HEK293 (cell line): ENCODE results near the gene TGFB2.
A peak's percentile ranks its signal among the peaks of the same experiment; 100 is the strongest.

ENCODE experiments used
- HOXA7 ChIP-seq: sonication (generic); formaldehyde crosslinking; IDR thresholded peaks from 2 replicates; pipeline ENCODE4 v1.8.1; 2022; ENCODE audit warnings: missing genetic modification reagents, borderline replicate concordance
- KLF8 ChIP-seq: fragments of 450-650 bp; formaldehyde crosslinking; IDR thresholded peaks from 2 replicates; pipeline ENCODE4 v1.5.1; 2016; ENCODE audit warnings: missing biosample characterization, missing genetic modification characterization
- OSR2 ChIP-seq: fragments of 450-650 bp; formaldehyde crosslinking; IDR thresholded peaks from 2 replicates; pipeline ENCODE4 v1.5.1; 2016; ENCODE audit warnings: missing biosample characterization, missing genetic modification characterization
- PRDM1 ChIP-seq: fragments of 450-650 bp; formaldehyde crosslinking; IDR thresholded peaks from 2 replicates; pipeline ENCODE4; 2016; ENCODE audit warnings: missing biosample characterization, missing genetic modification characterization
- RBAK ChIP-seq: fragments of 450-650 bp; formaldehyde crosslinking; IDR thresholded peaks from 2 replicates; pipeline ENCODE4 v1.5.1; 2016; ENCODE audit warnings: missing biosample characterization, missing genetic modification characterization
- SP2 ChIP-seq: fragments of 450-650 bp; formaldehyde crosslinking; IDR thresholded peaks from 2 replicates; pipeline ENCODE4 v1.5.1; 2016; ENCODE audit warnings: missing biosample characterization, missing genetic modification characterization
- TRIM28 ChIP-seq: IDR thresholded peaks from 2 replicates; pipeline ENCODE4 v1.6.1; 2011; ENCODE audit warnings: low read length, control low read depth, borderline replicate concordance
- ZBTB17 ChIP-seq: fragments of 450-650 bp; formaldehyde crosslinking; IDR thresholded peaks from 2 replicates; pipeline ENCODE4 v1.5.1; 2016; ENCODE audit warnings: missing biosample characterization, missing genetic modification characterization
- ZBTB21 ChIP-seq: fragments of 450-650 bp; formaldehyde crosslinking; IDR thresholded peaks from 2 replicates; pipeline ENCODE4 v1.5.1; 2017; ENCODE audit warnings: missing biosample characterization, missing genetic modification characterization
- ZBTB48 ChIP-seq: fragments of 450-650 bp; formaldehyde crosslinking; IDR thresholded peaks from 2 replicates; pipeline ENCODE4 v1.5.1; 2016; ENCODE audit warnings: missing biosample characterization, missing genetic modification characterization
- ZFP3 ChIP-seq: fragments of 450-650 bp; formaldehyde crosslinking; IDR thresholded peaks from 2 replicates; pipeline ENCODE4 v1.5.1; 2016; ENCODE audit warnings: low read depth, missing biosample characterization, missing genetic modification characterization
- ZFP37 ChIP-seq: fragments of 450-650 bp; formaldehyde crosslinking; IDR thresholded peaks from 2 replicates; pipeline ENCODE4 v1.5.1; 2016; ENCODE audit warnings: missing biosample characterization, missing genetic modification characterization
- ZFP69B ChIP-seq: fragments of 450-650 bp; formaldehyde crosslinking; IDR thresholded peaks from 2 replicates; pipeline ENCODE4 v1.5.1; 2016; ENCODE audit warnings: missing biosample characterization, missing genetic modification characterization
- ZNF114 ChIP-seq: fragments of 450-650 bp; formaldehyde crosslinking; IDR thresholded peaks from 2 replicates; pipeline ENCODE4 v1.5.0; 2017; ENCODE audit warnings: missing biosample characterization, missing genetic modification characterization
- ZNF140 ChIP-seq: fragments of 450-650 bp; formaldehyde crosslinking; IDR thresholded peaks from 2 replicates; pipeline ENCODE4 v1.5.1; 2016; ENCODE audit warnings: missing biosample characterization, missing genetic modification characterization
- ZNF146 ChIP-seq: fragments of 450-650 bp; formaldehyde crosslinking; IDR thresholded peaks from 2 replicates; pipeline ENCODE4 v1.5.1; 2016; ENCODE audit warnings: missing biosample characterization, missing genetic modification characterization
- ZNF16 ChIP-seq: fragments of 450-650 bp; formaldehyde crosslinking; IDR thresholded peaks from 2 replicates; pipeline ENCODE4 v1.5.1; 2016; ENCODE audit warnings: low read depth, missing biosample characterization, missing genetic modification characterization
- ZNF223 ChIP-seq: fragments of 450-650 bp; formaldehyde crosslinking; IDR thresholded peaks from 2 replicates; pipeline ENCODE4 v1.5.1; 2016; ENCODE audit warnings: missing biosample characterization, missing genetic modification characterization
- ZNF248 ChIP-seq: fragments of 450-650 bp; formaldehyde crosslinking; IDR thresholded peaks from 2 replicates; pipeline ENCODE4 v1.5.1; 2017; ENCODE audit warnings: missing biosample characterization, missing genetic modification characterization
- ZNF274 ChIP-seq, 2 experiments: fragments of 200-500 bp in 1 of 2; fragments of 450-650 bp in 1 of 2; sonication (Bioruptor generic) in 1 of 2; formaldehyde crosslinking in 1 of 2; IDR thresholded peaks; 2 replicates each; pipeline versions ENCODE4 v1.5.1 to v1.6.1; 2014 to 2016; ENCODE audit warnings: borderline replicate concordance in 1 of 2, inconsistent platforms in 1 of 2, low read length in 1 of 2, missing biosample characterization in 1 of 2, missing genetic modification characterization in 1 of 2
- ZNF292 ChIP-seq: fragments of 450-650 bp; formaldehyde crosslinking; IDR thresholded peaks from 2 replicates; pipeline ENCODE4 v1.5.1; 2016; ENCODE audit warnings: low read depth, missing biosample characterization, missing genetic modification characterization, borderline replicate concordance
- ZNF324 ChIP-seq: fragments of 450-650 bp; formaldehyde crosslinking; IDR thresholded peaks from 2 replicates; pipeline ENCODE4 v1.5.1; 2016; ENCODE audit warnings: missing biosample characterization, missing genetic modification characterization
- ZNF404 ChIP-seq: fragments of 450-650 bp; formaldehyde crosslinking; IDR thresholded peaks from 2 replicates; pipeline ENCODE4 v1.5.1; 2017; ENCODE audit warnings: missing biosample characterization, missing genetic modification characterization
- ZNF433 ChIP-seq: fragments of 450-650 bp; formaldehyde crosslinking; IDR thresholded peaks from 2 replicates; pipeline ENCODE4 v1.5.1; 2016; ENCODE audit warnings: missing biosample characterization, missing genetic modification characterization, low read depth
- ZNF544 ChIP-seq: fragments of 450-650 bp; formaldehyde crosslinking; IDR thresholded peaks from 2 replicates; pipeline ENCODE4 v1.5.0; 2017; ENCODE audit warnings: missing biosample characterization, missing genetic modification characterization
- ZNF555 ChIP-seq: fragments of 450-650 bp; formaldehyde crosslinking; conservative IDR thresholded peaks from 2 replicates; pipeline ENCODE4 v1.5.1; 2017; ENCODE audit warnings: missing biosample characterization, mild to moderate bottlenecking, missing genetic modification characterization, inconsistent platforms
- ZNF561 ChIP-seq: fragments of 450-650 bp; IDR thresholded peaks from 2 replicates; pipeline ENCODE4 v1.5.1; 2018; ENCODE audit warnings: missing biosample characterization, missing genetic modification characterization, borderline replicate concordance
- ZNF600 ChIP-seq: fragments of 450-650 bp; formaldehyde crosslinking; IDR thresholded peaks from 2 replicates; pipeline ENCODE4 v1.5.1; 2016; ENCODE audit warnings: missing biosample characterization, missing genetic modification characterization
- ZNF629 ChIP-seq: fragments of 450-650 bp; formaldehyde crosslinking; IDR thresholded peaks from 2 replicates; pipeline ENCODE4 v1.5.1; 2017; ENCODE audit warnings: missing biosample characterization, missing genetic modification characterization
- ZNF660 ChIP-seq: fragments of 450-650 bp; IDR thresholded peaks from 2 replicates; pipeline ENCODE4 v1.5.1; 2018; ENCODE audit warnings: missing biosample characterization, mild to moderate bottlenecking, missing genetic modification characterization
- ZSCAN23 ChIP-seq: fragments of 450-650 bp; formaldehyde crosslinking; IDR thresholded peaks from 2 replicates; pipeline ENCODE4 v1.5.1; 2016; ENCODE audit warnings: missing biosample characterization, missing genetic modification characterization
- TF ChIP-seq, protein P1 (sequence below): fragments of 450-650 bp; formaldehyde crosslinking; IDR thresholded peaks from 2 replicates; pipeline ENCODE4 v1.5.1; 2017; ENCODE audit warnings: missing biosample characterization, missing genetic modification characterization
- TF ChIP-seq, protein P2 (sequence below): fragments of 450-650 bp; IDR thresholded peaks from 2 replicates; pipeline ENCODE4 v1.5.1; 2018; ENCODE audit warnings: missing biosample characterization, mild to moderate bottlenecking, missing genetic modification characterization
- TF ChIP-seq, protein P3 (sequence below): fragments of 450-650 bp; formaldehyde crosslinking; IDR thresholded peaks from 2 replicates; pipeline ENCODE4 v1.5.1; 2017; ENCODE audit warnings: missing biosample characterization, mild to moderate bottlenecking, missing genetic modification characterization, moderate library complexity
- TF ChIP-seq, protein P4 (sequence below): fragments of 450-650 bp; formaldehyde crosslinking; IDR thresholded peaks from 2 replicates; pipeline ENCODE4 v1.5.1; 2016; ENCODE audit warnings: missing biosample characterization, missing genetic modification characterization
- TF ChIP-seq, protein P5 (sequence below): fragments of 450-650 bp; formaldehyde crosslinking; IDR thresholded peaks from 2 replicates; pipeline ENCODE4 v1.5.1; 2016; ENCODE audit warnings: missing biosample characterization, missing genetic modification characterization

TGFB2 gene

DNA sequence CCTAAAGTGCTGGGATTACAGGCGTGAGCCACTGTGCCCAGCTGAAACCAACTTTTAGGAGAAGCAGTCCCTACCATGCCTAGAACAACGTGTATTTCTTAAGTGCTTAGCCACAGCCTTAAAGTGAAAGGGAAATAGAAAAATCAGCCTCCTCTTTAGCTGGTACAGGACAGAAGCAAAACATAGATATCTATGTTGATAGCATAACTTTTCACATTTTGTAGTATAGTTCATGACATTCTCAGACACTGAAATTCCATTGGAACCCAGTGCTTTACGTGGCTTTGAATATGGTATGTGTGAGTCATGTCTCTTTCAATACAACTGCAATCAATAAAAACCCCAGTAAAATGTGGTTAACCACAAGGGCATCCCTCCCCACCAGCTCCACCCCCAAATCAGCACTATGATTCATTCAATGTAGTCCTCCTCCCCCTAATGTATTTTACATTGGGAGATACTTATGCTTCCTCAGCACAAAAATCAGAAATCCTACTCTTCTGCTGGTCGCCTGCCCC lies 32.1 kb downstream of the TGFB2 start (continued):
- TF ChIP-seq ZNF114 (no peak), OSR2 (tag by site-specific recombination) (peak; percentile 64; the same call in 1 of the 2 replicates), ZNF146 (tag by site-specific recombination) (no peak), ZBTB48 (tag by site-specific recombination) (0 out of 2 replicates have a peak, but pooled peaks have one; percentile 59), ZNF140 (no peak), ZNF404 (tag by site-specific recombination) (no peak), ZBTB21 (no peak), SP2 (tag by site-specific recombination) (no peak), ZNF223 (no peak), ZNF544 (tag by site-specific recombination) (no peak), ZNF292 (tag by site-specific recombination) (no peak), ZNF561 (tag by site-specific recombination) (0 out of 2 replicates have a peak, but pooled peaks have one; percentile 35), ZBTB17 (tag by site-specific recombination) (no peak), TRIM28 (no peak), HOXA7 (CRISPR knock-in tag) (no peak), ZNF16 (tag by site-specific recombination) (no peak), ZNF324 (tag by site-specific recombination) (peak; percentile 66; the same call in 1 of the 2 replicates), ZNF274 (IDR thresholded peaks at IDR 0.05; ENCODE audit: low read length) (no peak), ZNF274 (tag by site-specific recombination; IDR thresholded peaks at IDR 0.05; ENCODE audit: borderline replicate concordance) (no peak), ZFP3 (tag by site-specific recombination) (no peak), KLF8 (tag by site-specific recombination) (peak; percentile 72), RBAK (tag by site-specific recombination) (no peak), ZNF660 (tag by site-specific recombination) (peak; percentile 77; the same call in 1 of the 2 replicates), ZFP37 (tag by site-specific recombination) (no peak), ZSCAN23 (tag by site-specific recombination) (no peak), ZFP69B (tag by site-specific recombination) (no peak; the same call in 1 of the 2 replicates), ZNF600 (tag by site-specific recombination) (no peak), ZNF433 (tag by site-specific recombination) (no peak), ZNF555 (tag by site-specific recombination) (no peak), ZNF629 (tag by site-specific recombination) (peak; percentile 83), ZNF248 (tag by site-specific recombination) (no peak), PRDM1 (no peak)
- TF ChIP-seq, protein P1, sequence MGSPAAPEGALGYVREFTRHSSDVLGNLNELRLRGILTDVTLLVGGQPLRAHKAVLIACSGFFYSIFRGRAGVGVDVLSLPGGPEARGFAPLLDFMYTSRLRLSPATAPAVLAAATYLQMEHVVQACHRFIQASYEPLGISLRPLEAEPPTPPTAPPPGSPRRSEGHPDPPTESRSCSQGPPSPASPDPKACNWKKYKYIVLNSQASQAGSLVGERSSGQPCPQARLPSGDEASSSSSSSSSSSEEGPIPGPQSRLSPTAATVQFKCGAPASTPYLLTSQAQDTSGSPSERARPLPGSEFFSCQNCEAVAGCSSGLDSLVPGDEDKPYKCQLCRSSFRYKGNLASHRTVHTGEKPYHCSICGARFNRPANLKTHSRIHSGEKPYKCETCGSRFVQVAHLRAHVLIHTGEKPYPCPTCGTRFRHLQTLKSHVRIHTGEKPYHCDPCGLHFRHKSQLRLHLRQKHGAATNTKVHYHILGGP, result no peak
- TF ChIP-seq, protein P2, sequence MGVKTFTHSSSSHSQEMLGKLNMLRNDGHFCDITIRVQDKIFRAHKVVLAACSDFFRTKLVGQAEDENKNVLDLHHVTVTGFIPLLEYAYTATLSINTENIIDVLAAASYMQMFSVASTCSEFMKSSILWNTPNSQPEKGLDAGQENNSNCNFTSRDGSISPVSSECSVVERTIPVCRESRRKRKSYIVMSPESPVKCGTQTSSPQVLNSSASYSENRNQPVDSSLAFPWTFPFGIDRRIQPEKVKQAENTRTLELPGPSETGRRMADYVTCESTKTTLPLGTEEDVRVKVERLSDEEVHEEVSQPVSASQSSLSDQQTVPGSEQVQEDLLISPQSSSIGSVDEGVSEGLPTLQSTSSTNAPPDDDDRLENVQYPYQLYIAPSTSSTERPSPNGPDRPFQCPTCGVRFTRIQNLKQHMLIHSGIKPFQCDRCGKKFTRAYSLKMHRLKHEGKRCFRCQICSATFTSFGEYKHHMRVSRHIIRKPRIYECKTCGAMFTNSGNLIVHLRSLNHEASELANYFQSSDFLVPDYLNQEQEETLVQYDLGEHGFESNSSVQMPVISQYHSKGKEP (tag by site-specific recombination), result peak; percentile 39; the same call in 1 of the 2 replicates
- TF ChIP-seq, protein P3, sequence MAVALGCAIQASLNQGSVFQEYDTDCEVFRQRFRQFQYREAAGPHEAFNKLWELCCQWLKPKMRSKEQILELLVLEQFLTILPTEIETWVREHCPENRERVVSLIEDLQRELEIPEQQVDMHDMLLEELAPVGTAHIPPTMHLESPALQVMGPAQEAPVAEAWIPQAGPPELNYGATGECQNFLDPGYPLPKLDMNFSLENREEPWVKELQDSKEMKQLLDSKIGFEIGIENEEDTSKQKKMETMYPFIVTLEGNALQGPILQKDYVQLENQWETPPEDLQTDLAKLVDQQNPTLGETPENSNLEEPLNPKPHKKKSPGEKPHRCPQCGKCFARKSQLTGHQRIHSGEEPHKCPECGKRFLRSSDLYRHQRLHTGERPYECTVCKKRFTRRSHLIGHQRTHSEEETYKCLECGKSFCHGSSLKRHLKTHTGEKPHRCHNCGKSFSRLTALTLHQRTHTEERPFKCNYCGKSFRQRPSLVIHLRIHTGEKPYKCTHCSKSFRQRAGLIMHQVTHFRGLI (tag by site-specific recombination), result no peak
- TF ChIP-seq, protein P4, sequence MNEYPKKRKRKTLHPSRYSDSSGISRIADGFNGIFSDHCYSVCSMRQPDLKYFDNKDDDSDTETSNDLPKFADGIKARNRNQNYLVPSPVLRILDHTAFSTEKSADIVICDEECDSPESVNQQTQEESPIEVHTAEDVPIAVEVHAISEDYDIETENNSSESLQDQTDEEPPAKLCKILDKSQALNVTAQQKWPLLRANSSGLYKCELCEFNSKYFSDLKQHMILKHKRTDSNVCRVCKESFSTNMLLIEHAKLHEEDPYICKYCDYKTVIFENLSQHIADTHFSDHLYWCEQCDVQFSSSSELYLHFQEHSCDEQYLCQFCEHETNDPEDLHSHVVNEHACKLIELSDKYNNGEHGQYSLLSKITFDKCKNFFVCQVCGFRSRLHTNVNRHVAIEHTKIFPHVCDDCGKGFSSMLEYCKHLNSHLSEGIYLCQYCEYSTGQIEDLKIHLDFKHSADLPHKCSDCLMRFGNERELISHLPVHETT (tag by site-specific recombination), result peak; percentile 81; the same call in 1 of the 2 replicates
- TF ChIP-seq, protein P5, sequence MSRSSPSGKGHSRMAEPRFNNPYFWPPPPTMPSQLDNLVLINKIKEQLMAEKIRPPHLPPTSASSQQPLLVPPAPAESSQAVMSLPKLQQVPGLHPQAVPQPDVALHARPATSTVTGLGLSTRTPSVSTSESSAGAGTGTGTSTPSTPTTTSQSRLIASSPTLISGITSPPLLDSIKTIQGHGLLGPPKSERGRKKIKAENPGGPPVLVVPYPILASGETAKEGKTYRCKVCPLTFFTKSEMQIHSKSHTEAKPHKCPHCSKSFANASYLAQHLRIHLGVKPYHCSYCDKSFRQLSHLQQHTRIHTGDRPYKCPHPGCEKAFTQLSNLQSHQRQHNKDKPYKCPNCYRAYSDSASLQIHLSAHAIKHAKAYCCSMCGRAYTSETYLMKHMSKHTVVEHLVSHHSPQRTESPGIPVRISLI (tag by site-specific recombination), result 0 out of 2 replicates have a peak, but pooled peaks have one; percentile 51
